HepG2 (cell line): ENCODE results near the gene ASIC3. TPM values are rescaled to one million over a fixed set of nuclear protein-coding genes. Genes with fewer than 3 reads are reported as not detected.
A peak's percentile ranks its signal among the peaks of the same experiment; 100 is the strongest.

ENCODE experiments used
- ATF2 ChIP-seq: sonication (generic); formaldehyde crosslinking; IDR thresholded peaks from 2 replicates; pipeline ENCODE4 v1.4.0; 2020; ENCODE audit warnings: missing genetic modification reagents
- BRCA1 ChIP-seq: sonication (generic); formaldehyde crosslinking; IDR thresholded peaks from 2 replicates; pipeline ENCODE4 v1.4.0; 2020; ENCODE audit warnings: missing genetic modification reagents
- CBX2 ChIP-seq, 2 experiments: fragments of 200-600 bp in 1 of 2; sonication (generic); formaldehyde crosslinking in 1 of 2; IDR thresholded peaks; 2 replicates each; pipeline versions ENCODE4 v1.7.0 to v1.8.1; 2018 to 2022; ENCODE audit warnings: low read depth in 2 of 2, low read length in 1 of 2, mild to moderate bottlenecking in 1 of 2, missing genetic modification reagents in 1 of 2
- DNMT3B ChIP-seq: conservative IDR thresholded peaks from 2 replicates; pipeline ENCODE4 v1.6.1; 2016; ENCODE audit warnings: missing biosample characterization, control low read depth
- GATAD1 ChIP-seq: IDR thresholded peaks from 2 replicates; pipeline ENCODE4 v1.6.1; 2016; ENCODE audit warnings: missing genetic modification reagents, missing compliant biosample characterization
- HHEX ChIP-seq: IDR thresholded peaks from 2 replicates; pipeline ENCODE4 v1.6.1; 2016; ENCODE audit warnings: control low read depth
- MAF1 ChIP-seq: sonication (generic); formaldehyde crosslinking; IDR thresholded peaks from 2 replicates; pipeline ENCODE4 v1.5.0; 2020; ENCODE audit warnings: missing genetic modification reagents, borderline replicate concordance
- SNAI1 ChIP-seq: sonication (generic); formaldehyde crosslinking; IDR thresholded peaks from 2 replicates; pipeline ENCODE4 v1.5.0; 2020; ENCODE audit warnings: mild to moderate bottlenecking, missing genetic modification reagents, borderline replicate concordance
- SP4 ChIP-seq: sonication (generic); formaldehyde crosslinking; IDR thresholded peaks from 2 replicates; pipeline ENCODE4 v1.8.1; 2023; ENCODE audit warnings: mild to moderate bottlenecking, missing genetic modification reagents
- TEAD2 ChIP-seq: sonication (generic); formaldehyde crosslinking; IDR thresholded peaks from 2 replicates; pipeline ENCODE4 v1.9.0; 2021; ENCODE audit warnings: missing genetic modification reagents
- WIZ ChIP-seq: sonication (generic); formaldehyde crosslinking; IDR thresholded peaks from 2 replicates; pipeline ENCODE4 v1.5.1; 2020; ENCODE audit warnings: mild to moderate bottlenecking, missing genetic modification reagents
- ZBTB7A ChIP-seq: sonication (generic); formaldehyde crosslinking; IDR thresholded peaks from 2 replicates; pipeline ENCODE4 v1.8.0; 2022; ENCODE audit warnings: mild to moderate bottlenecking, missing genetic modification reagents
- ZNF687 ChIP-seq: sonication (generic); formaldehyde crosslinking; IDR thresholded peaks from 2 replicates; pipeline ENCODE4 v1.5.1; 2020; ENCODE audit warnings: mild to moderate bottlenecking, missing genetic modification reagents, moderate library complexity
- polyA plus RNA-seq, 8 experiments: library from polyadenylated mRNA; depleted of rRNA in 3 of 8; stranded (reverse) in 7 of 8; unstranded in 1 of 8; fragments of >200 nt; fragmentation: Illumina TruSeq in 4 of 8; extraction: Trizol in 4 of 8; gene quantifications; 2 replicates each; pipeline versions ENCODE4 v1.2.1 to v1.2.3, GENCODE V29; 2011 to 2016; ENCODE audit warnings: low read depth in 4 of 8, missing spikeins in 1 of 8, mixed read lengths in 1 of 8; ENCODE audit not compliant: insufficient read depth in 1 of 8
- total RNA-seq, 5 experiments: library from RNA; depleted of rRNA; stranded (reverse); fragments of >200 nt; fragmentation: Illumina TruSeq; extraction: Trizol; gene quantifications; 2 replicates each; pipeline ENCODE4 v1.2.3, GENCODE V29; 2016; ENCODE audit warnings: low read depth in 1 of 5
- TF ChIP-seq, protein P1 (sequence below): sonication (generic); formaldehyde crosslinking; IDR thresholded peaks from 2 replicates; pipeline ENCODE4 v1.5.0; 2020; ENCODE audit warnings: mild to moderate bottlenecking, missing genetic modification reagents, borderline replicate concordance
- TF ChIP-seq, protein P2 (sequence below): sonication (generic); formaldehyde crosslinking; IDR thresholded peaks from 2 replicates; pipeline ENCODE4 v1.4.0; 2020; ENCODE audit warnings: missing genetic modification reagents

The ASIC3 gene
- total and polyA plus RNA-seq, 2 of the 13 experiments (the other 11 are each of a cell fraction or from before 2014, with no cell fraction given), result 0.51 TPM; not detected in 1

GRCh38 chr7:151060416-151061212, 12.3 kb downstream of the ASIC3 start (continued):
- TF ChIP-seq, protein P1, sequence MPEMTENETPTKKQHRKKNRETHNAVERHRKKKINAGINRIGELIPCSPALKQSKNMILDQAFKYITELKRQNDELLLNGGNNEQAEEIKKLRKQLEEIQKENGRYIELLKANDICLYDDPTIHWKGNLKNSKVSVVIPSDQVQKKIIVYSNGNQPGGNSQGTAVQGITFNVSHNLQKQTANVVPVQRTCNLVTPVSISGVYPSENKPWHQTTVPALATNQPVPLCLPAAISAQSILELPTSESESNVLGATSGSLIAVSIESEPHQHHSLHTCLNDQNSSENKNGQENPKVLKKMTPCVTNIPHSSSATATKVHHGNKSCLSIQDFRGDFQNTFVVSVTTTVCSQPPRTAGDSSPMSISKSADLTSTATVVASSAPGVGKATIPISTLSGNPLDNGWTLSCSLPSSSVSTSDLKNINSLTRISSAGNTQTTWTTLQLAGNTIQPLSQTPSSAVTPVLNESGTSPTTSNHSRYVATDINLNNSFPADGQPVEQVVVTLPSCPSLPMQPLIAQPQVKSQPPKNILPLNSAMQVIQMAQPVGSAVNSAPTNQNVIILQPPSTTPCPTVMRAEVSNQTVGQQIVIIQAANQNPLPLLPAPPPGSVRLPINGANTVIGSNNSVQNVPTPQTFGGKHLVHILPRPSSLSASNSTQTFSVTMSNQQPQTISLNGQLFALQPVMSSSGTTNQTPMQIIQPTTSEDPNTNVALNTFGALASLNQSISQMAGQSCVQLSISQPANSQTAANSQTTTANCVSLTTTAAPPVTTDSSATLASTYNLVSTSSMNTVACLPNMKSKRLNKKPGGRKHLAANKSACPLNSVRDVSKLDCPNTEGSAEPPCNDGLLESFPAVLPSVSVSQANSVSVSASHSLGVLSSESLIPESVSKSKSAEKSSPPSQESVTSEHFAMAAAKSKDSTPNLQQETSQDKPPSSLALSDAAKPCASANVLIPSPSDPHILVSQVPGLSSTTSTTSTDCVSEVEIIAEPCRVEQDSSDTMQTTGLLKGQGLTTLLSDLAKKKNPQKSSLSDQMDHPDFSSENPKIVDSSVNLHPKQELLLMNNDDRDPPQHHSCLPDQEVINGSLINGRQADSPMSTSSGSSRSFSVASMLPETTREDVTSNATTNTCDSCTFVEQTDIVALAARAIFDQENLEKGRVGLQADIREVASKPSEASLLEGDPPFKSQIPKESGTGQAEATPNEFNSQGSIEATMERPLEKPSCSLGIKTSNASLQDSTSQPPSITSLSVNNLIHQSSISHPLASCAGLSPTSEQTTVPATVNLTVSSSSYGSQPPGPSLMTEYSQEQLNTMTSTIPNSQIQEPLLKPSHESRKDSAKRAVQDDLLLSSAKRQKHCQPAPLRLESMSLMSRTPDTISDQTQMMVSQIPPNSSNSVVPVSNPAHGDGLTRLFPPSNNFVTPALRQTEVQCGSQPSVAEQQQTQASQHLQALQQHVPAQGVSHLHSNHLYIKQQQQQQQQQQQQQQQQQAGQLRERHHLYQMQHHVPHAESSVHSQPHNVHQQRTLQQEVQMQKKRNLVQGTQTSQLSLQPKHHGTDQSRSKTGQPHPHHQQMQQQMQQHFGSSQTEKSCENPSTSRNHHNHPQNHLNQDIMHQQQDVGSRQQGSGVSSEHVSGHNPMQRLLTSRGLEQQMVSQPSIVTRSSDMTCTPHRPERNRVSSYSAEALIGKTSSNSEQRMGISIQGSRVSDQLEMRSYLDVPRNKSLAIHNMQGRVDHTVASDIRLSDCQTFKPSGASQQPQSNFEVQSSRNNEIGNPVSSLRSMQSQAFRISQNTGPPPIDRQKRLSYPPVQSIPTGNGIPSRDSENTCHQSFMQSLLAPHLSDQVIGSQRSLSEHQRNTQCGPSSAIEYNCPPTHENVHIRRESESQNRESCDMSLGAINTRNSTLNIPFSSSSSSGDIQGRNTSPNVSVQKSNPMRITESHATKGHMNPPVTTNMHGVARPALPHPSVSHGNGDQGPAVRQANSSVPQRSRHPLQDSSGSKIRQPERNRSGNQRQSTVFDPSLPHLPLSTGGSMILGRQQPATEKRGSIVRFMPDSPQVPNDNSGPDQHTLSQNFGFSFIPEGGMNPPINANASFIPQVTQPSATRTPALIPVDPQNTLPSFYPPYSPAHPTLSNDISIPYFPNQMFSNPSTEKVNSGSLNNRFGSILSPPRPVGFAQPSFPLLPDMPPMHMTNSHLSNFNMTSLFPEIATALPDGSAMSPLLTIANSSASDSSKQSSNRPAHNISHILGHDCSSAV (CRISPR knock-in tag), result no peak
- peak; percentile 30 for TF ChIP-seq ZNF687
- TF ChIP-seq CBX2 (IDR thresholded peaks at IDR 0.05; ENCODE audit: low read depth, low read length), result no peak
- no peak for TF ChIP-seq CBX2 (CRISPR knock-in tag; IDR thresholded peaks at IDR 0.05; ENCODE audit: low read depth)
- no peak for TF ChIP-seq ATF2 (CRISPR knock-in tag)
- 0 out of 2 replicates have a peak, but pooled peaks have one; percentile 20 for TF ChIP-seq MAF1 (CRISPR knock-in tag)
- TF ChIP-seq SP4 (CRISPR knock-in tag), result no peak
- TF ChIP-seq DNMT3B, result no peak
- TF ChIP-seq BRCA1 (CRISPR knock-in tag), result no peak
- 0 out of 2 replicates have a peak, but pooled peaks have one; percentile 18 for TF ChIP-seq ZBTB7A (CRISPR knock-in tag)
- TF ChIP-seq TEAD2, result no peak
- no peak for TF ChIP-seq SNAI1
- TF ChIP-seq, protein P2, sequence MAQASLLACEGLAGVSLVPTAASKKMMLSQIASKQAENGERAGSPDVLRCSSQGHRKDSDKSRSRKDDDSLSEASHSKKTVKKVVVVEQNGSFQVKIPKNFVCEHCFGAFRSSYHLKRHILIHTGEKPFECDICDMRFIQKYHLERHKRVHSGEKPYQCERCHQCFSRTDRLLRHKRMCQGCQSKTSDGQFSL (CRISPR knock-in tag), result peak; percentile 51; the same call in 1 of the 2 replicates
- no peak for TF ChIP-seq WIZ (CRISPR knock-in tag)
- no peak for TF ChIP-seq HHEX
- 0 out of 2 replicates have a peak, but pooled peaks have one; percentile 12 for TF ChIP-seq GATAD1 (CRISPR knock-in tag)
